Ammon's horn (tissue), 1 donor: ENCODE measurements around the gene CNTF.
"Not testable (repeated sequence)": the region's sequence is repeated elsewhere in the genome, so short reads cannot be mapped to it uniquely, and the experiment has no call there.

ENCODE experiments used
- DNase-seq: peaks from one replicate; pipeline ENCODE4 v3.0.0-alpha.2; 2016; ENCODE audit warnings: low spot score

The CNTF gene, protein sequence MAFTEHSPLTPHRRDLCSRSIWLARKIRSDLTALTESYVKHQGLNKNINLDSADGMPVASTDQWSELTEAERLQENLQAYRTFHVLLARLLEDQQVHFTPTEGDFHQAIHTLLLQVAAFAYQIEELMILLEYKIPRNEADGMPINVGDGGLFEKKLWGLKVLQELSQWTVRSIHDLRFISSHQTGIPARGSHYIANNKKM

DNA sequence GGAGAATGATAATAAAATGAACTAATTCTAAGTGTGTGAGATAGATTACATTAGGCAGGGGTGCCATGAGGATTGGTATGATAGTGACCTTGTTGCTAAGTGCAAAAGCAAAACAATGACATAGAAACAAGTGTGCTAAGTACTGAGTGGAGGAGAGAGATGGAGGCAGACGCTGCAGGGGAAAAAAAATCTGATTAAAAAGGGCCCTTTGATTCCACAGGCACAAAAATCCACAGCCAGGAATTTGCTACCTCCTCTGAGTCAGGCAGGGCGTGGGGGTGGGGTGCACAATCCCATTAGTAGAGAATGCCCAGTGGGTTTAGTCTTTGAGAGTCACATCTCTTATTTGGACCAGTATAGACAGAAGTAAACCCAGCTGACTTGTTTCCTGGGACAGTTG, at the start of gene CNTF:
Gene CNTF, plus strand, starts transcription at position 322 of the 400 bp plus-strand sequence. CDS start 88 bp downstream, outside the sequence.
- no peak for DNase-seq

DNA sequence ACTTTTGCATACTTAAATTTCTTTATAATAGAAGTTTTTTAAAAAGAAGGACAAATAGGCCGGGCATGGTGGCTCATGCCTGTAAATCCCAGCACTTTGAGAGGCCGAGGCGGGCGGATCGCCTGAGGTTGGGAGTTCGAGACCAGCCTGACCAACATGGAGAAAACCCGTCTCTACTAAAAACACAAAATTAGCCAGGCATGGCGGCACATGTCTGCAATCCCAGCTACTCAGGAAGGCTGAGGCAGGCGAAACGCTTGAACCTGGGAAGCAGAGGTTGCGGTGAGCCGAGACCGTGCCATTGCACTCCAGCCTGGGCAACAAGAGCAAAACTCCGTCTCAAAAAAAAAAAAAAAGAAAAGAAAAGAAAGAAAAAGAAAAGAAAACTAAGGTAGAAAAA, 49.6 kb upstream of the CNTF start:
- DNase-seq, result not testable (repeated sequence)

DNA sequence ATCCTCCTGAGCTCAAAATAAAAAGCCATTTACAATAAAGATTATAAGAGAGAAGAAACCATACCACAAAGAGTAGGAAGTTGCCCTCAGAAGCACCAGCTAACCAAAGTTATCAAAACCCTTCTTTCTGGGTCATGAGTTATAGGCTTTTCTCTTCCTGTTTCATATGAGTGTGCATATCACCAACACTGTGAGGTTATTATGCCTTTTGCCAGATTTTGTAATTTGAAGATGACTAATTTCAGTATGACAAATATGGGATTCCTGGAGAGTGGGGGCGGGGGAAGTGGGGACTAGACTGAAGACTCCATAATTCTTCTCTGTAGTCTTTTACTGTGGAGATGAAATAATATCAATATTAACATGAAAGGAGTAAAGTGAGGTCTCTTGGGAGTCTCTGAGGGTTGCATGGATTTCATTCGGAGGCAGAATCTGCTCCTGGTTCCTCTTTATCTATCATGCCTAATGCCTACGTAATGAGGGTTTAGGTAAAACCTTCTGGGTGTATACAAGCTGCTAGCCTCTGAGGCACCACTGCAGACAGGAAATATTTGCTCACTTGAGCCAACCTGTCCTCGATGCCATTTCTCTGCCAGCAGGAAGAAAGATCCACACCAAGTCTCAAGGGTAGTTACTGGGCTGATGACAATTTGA, 48.9 kb upstream of the CNTF start:
- DNase-seq, result peak; percentile 12

DNA sequence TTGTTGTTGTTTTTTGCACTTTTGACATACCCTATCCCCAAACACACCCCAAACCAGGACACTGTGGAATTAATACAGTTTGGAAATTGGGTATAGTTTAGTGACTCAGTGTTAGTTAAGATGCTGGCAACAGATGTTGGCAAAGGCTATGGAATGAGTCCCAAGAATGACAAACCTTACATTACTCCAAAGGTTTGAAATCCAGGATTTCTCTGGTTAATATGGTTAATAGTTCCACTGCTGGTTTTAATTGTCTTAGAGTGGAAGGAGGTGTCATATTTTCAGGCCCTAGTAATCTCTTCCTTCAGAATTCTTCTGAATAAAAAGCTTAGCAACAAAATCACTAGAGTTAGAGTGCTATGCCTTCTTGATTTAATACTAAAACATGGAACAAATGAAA, 47.6 kb upstream of the CNTF start:
- DNase-seq, result no peak

DNA sequence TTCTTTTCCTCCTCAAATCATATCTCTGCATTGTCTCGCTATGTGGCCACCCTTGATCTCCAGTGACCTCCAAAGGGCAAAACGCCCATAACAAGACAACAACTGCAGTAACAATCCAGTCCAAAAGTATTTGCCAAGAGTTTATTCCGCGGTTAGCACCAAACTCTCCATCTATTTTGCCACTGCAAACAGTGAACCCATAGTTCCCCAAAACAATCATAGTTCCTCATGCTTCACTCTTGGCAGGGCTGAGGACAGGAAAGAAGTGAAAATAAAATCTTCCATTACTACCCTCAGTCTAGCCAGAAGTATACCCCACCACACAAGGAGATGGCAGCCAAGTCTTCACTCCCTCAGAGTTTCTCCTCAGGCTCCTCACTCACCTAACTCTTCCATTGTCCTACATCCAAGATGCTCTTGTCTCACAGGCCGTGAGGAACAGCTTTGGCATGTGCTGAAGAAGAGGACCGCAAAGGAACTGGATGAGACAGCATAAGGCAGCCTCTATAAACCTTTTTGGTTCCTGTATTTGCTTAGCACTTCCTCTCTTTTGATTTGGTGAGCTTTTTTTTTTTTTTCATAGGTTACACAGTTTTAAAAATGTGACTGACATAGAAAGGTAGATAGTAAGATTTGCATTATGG, 47.0 kb upstream of the CNTF start, which contains the start of gene LPXN:
Gene LPXN, minus strand, starts transcription at position 480 of the 644 bp plus-strand sequence. Its CDS starts 84 bp downstream, at position 396.
- peak; percentile 53 for DNase-seq

DNA sequence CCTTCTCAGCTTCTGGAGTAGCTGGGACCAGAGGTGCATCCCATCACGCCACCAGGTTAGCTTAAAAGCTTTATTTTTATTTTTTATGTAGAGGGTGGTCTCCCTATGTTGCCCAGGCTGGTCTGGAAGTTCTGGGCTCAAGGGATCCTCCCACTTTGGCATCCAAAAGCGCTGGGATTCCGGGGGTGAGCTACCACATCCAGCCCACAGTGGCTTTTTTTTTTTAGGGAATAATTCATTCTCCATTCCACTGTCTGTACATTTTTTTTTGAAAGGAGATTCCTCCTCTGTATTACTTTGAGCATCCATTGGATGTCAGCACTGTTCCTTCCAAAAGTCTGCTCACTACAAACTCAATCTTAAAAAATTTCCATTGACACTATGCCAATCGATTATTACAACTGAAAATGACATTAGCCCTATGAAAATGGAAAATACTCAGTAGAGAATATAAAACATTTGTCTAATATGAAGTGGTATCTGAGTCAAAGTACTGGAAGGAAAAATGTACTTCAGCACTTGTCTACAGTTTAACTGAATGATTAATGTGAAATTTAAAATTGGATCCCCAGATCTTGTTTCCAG, 45.5 kb upstream of the CNTF start:
- peak; percentile 41 for DNase-seq

DNA sequence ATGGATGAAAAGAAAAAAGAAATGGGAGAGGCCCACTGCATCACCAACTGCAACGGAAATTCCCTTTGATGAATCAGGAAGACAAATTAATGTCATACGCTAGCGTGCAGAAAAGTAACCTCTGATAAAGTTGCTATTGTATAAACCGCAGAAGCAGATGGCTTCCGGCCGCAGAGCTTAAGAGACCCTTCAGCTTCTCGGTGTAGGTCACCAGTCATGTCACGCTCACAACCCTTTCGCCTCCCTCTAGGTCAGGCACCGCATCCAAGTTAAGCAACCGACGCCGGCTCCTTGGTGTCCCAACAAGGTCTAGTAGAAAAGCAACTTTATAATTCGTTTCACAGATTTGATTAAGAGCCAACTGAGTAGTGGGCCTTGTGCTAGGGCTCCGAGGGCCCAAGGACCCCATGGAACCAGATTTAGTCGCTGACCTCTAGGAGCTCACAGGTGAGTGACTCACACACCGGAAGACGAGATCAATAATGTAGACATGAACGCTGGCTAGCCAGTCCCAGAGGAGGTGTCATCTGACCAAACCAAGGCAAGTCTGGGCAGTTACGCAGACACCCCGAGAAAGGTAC, 44.8 kb upstream of the CNTF start:
- DNase-seq, result no peak

DNA sequence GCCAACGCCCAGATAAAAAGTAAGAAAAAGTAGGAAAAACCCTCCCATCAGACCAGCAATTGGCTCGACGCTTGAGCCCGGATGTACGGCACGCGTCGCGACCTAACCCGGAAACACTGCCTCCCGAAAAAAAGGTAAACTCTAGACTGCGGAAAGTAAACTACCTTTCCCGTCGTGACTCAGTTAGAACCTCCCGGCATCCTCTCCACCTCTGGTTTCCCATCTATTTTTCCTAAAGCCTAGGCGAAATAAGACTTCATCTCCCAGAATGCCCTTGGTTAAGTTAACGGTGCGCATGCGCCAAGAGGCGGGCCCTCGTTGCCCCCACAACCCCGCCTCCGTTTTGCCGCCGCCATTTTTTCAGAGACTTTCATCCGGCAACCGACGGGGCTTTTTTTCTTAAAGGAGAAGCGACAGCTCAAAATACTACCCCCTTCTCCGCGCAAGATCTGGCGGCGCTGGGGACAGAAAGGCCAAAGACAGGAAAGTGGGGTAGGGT, 44.3 kb upstream of the CNTF start:
- peak; percentile 97 for DNase-seq

DNA sequence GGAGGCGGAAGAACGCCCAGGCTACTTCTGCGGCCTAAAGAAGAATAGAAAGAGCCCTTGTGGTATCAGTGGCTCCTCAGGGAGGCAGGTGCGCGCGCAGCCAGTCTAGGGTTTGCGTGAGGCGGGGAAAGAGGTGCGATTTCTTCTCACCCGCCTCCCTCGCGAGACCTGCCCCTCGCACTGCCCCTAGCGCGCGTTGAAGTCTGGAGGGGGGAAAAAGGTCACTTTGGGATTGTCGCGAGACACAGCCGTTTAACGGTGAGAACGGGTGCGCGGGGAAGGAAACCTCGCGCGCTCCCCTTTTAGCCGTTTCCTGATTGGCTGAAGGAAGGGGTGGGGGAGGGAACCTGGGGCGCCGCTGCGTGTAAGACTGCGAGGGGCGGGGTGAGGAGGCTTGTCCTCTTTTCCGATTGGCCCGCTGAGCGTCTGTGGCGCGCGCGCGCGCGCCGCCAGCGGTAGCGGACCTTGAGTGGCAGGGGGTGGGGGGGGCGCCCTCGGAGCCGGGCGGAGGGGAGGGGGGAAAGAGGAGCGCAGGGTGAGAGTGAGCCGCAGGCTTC, 43.8 kb upstream of the CNTF start, which contains the start of gene ZFP91:
Gene ZFP91, plus strand, starts transcription at position 429 of the 557 bp plus-strand sequence. CDS start 219 bp downstream, outside the sequence.
- peak; percentile 98 for DNase-seq

DNA sequence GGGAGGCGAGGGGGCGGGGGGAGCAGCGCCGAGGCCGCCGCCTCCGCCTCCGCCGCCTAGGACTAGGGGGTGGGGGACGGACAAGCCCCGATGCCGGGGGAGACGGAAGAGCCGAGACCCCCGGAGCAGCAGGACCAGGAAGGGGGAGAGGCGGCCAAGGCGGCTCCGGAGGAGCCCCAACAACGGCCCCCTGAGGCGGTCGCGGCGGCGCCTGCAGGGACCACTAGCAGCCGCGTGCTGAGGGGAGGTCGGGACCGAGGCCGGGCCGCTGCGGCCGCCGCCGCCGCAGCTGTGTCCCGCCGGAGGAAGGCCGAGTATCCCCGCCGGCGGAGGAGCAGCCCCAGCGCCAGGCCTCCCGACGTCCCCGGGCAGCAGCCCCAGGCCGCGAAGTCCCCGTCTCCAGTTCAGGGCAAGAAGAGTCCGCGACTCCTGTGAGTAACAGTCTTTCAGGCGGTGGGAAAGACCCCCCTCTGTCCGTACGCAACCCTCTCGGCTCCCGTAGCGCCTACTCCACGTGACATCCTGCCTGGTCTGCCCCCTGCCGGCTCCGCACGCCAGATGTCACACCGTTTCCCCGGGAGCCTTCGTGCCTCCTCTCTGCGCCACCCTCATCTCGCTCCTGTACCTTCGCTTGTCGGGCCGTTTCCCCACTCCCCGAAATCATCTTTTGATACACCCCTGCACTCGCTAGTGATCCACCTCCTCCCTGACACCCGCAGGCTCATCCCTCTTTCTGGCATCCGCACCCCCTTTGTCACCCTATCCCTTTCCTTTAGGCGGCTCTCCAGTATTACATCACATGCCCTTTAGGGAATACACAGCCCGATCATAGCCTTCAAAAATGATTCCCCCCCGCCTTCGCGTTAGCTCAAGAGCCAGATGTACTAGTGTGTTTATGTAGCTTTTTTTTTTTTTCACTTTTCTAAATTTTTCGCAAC, 43.0 kb upstream of the CNTF start:
- peak; percentile 94 for DNase-seq

DNA sequence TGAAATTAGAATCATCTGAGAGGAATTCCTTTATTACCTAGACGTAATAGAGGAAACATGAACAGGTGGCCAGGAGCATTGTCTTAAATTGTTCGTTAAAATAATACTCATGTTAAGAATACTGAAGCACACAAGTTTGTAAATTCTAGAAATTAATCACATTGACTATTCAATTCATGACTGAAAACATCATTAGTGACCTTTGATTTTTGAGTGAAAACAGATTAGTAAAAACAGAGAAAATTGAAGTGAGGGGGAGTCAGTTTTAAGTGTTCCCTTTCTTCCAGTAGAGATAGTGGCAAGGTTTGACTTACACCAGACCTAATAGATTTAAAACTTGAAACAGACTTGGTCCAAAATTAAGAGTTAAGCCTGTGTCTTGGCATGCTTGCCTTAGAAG, 42.2 kb upstream of the CNTF start:
- DNase-seq, result no peak

DNA sequence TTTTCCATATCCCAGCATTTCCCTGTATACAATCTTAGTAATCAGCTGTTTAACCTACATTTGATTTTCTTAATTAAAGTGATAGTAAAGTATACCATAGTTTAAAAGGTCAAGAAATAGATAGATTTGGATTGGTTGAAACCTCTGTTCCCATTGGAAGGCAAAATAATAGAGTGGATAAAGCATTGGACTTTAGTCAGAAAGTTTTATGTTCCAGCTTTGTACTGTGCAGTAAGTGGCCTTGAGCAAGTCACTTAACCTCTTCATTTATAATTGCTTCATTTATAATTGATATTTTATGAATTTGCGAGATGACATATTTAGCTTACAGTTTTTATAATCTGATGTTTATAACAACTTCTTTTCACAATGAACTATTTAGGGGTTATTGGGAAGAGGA, 40.0 kb upstream of the CNTF start:
- DNase-seq, result no peak

DNA sequence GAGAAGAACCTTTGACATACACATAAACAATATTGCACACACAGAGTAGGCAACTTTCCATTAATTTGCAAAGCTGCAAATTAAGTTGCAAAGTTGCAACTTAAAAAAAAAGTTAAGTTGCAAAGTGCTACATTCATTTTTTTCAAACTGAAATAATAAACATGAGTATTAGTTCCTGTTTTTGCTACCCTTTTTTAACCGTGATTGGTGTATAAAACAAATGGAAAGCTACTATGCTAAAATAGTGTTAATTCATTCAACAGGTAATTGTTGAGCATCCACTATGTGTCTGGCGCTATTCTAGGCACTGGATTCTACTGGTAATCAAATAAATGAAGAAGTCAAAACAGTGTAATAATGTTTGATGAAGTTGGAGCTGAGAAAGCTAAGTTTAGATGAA, 35.5 kb upstream of the CNTF start:
- no peak for DNase-seq

DNA sequence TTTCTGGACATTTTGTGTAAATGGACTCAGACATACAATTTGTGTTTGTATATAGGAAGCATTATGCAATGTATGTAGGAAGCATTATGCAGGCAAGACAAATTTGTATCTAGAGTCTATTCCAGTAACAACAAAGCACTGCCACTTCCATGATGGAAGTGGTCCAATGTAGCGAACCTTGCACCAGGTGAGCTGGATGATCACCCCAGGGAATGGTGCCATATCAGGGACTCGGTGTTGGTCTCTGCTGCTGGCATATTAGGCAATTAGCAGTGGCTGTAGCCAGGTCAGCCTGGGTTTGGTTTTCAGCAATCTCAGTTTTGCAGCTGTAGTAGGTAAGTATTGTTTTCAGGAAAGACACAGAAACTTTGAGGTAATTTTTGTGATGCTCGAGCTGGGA, 30.8 kb upstream of the CNTF start:
- no peak for DNase-seq

DNA sequence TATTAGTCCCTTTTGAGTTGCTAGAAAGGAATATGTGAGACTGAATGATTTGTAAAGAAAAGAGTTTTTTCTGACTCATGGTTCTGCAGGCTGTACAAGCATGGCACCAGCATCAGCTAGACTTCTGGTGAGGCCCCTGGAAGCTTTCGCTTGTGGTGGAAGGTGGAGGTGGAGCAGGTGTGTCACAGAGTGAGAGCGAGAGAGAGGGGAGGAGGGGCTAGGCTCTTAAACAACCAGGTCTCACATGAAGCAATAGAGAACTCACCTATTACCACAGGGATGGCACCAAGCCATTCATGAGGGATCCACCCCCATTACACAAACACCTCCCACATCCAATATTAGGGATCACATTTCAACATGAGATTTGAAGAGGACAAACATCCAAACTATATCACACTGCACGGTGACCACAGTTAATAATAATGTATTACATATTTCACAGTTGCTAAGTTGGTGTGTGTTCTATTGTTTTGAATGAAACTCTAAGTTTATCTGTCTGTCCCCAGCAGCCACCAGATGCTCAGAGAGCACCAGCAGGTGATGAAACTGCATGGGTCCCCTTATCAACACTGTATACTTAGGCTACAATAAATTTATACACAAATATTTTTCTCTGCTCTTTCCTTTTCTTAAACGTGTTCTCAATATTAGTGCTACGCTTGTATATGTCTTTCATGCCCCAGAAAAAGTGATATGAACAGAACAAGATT, 29.5 kb upstream of the CNTF start:
- DNase-seq, result no peak

DNA sequence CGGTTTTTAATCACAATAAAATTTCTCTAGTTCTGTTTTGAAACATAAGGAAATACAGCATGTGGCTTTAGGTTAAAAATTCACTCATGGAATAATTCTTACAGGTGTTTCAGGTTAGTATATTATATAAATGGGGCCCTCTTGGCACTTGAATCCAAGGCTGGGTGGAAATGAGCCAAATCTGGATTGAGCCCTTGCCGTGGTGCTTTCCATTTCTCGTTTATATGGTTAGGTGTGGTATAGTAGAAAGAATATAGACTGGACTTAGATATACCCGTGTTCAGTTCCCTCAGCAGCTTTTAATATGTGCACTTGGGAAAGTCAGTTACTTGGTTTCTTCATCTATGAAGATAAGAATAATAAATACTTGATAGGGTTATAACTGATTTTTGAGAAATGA, 27.6 kb upstream of the CNTF start:
- no peak for DNase-seq

DNA sequence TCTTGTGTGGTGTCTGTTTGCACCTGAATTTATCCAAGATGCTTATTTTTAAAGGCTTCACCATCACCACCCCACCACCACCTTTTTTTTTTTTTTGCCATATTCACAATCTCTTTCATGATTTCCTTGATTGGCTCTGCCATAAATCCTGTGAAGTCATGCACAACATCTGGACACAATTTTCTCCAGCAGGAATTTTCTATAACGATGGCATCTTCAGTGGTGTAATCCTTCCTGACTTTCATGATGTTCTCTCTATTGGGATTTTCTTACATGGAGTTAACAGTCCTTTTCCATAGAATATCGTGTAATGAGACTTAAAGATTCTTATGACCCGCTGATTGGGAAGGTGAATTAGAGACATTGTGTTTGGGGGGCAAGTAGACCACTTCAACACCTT, 25.8 kb upstream of the CNTF start:
- DNase-seq, result no peak

DNA sequence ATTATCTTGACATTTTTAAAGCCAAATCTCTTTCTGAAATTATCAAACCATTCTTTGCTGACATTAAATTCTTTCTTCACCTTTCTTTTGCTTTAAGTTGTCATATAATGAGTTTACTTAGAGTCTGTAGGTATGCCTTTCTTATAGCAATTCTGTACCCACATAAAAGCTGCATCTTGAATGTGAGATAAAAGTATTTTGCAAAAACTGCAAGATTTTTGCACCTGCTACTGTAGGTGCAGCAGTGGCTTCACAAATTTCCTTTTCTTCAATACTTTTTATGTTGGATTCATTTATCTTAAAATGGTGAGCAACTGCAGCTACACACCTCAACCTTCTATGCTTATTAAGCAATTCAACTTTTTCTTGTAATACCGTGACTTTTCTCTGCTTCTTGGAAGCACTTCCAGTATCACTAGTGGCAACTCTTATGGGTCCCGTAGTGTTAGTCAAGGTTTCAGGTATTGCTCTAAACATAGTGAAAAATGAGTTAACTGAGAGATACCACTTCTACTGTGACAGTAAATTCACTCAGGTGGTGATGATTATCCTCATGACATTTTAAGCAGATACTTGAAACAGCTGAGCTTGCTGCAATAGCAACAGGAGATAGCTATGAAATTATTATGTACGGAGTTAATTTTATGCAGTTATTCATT, 24.9 kb upstream of the CNTF start:
- no peak for DNase-seq

DNA sequence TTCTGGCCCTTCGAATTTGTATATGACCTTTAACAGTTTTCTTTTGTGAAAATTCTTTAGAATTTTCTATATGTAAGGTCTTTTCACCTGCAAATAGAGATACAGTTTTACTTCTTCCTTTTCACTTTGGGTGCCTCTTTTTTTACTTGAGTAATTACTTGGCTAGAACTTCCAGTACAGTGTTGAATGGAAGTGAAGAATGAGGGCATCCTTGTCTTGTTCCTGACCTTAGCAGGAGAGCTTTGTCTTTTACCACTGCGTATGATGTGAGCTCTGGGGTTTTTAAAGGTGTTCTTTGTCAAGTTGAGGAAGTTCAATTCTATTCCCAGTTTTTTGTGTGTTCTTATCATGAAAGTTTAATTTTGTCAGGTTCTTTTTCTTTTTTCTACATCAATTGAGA, 22.0 kb upstream of the CNTF start:
- no peak for DNase-seq
